Stimulated activated naive CD8-positive, alpha-beta T cell treated with anti-CD3 and anti-CD28 coated beads, Interleukin-15, amount 100 ng/mL, for 72 hours (primary cell): ENCODE results near the gene NSFL1C.
"Not testable (repeated sequence)": the region's sequence is repeated elsewhere in the genome, so short reads cannot be mapped to it uniquely, and the experiment has no call there.

Experiments
- ATAC-seq: fragments of 150-1000 bp; cut with Tn5 transposase; 2 replicates; pipeline ENCODE4 v1.10.0; 2021; ENCODE audit warnings: mild to moderate bottlenecking, moderate library complexity
- DNase-seq, 2 donors: peaks; one replicate each; pipeline ENCODE4 v3.0.0; 2021 to 2022
- H3K27ac Mint-ChIP-seq, 2 donors: one replicate each; pipeline ENCODE4 v1.8.0; 2022; ENCODE audit warnings: mild to moderate bottlenecking in 2 of 2, mixed read lengths in 2 of 2, moderate library complexity in 2 of 2
- H3K27me3 Mint-ChIP-seq: one replicate; pipeline ENCODE4 v1.8.0; 2022; ENCODE audit warnings: mixed read lengths
- H3K4me1 Mint-ChIP-seq: one replicate; pipeline ENCODE4 v1.8.0; 2022; ENCODE audit warnings: mild to moderate bottlenecking, mixed read lengths
- H3K4me3 Mint-ChIP-seq, 2 donors: one replicate each; pipeline ENCODE4 v1.8.0; 2022; ENCODE audit warnings: mild to moderate bottlenecking in 2 of 2, mixed read lengths in 2 of 2, moderate library complexity in 1 of 2
- H3K9me3 Mint-ChIP-seq, 2 donors: one replicate each; pipeline ENCODE4 v1.8.0; 2022; ENCODE audit warnings: mixed read lengths in 2 of 2

NSFL1C gene

DNA sequence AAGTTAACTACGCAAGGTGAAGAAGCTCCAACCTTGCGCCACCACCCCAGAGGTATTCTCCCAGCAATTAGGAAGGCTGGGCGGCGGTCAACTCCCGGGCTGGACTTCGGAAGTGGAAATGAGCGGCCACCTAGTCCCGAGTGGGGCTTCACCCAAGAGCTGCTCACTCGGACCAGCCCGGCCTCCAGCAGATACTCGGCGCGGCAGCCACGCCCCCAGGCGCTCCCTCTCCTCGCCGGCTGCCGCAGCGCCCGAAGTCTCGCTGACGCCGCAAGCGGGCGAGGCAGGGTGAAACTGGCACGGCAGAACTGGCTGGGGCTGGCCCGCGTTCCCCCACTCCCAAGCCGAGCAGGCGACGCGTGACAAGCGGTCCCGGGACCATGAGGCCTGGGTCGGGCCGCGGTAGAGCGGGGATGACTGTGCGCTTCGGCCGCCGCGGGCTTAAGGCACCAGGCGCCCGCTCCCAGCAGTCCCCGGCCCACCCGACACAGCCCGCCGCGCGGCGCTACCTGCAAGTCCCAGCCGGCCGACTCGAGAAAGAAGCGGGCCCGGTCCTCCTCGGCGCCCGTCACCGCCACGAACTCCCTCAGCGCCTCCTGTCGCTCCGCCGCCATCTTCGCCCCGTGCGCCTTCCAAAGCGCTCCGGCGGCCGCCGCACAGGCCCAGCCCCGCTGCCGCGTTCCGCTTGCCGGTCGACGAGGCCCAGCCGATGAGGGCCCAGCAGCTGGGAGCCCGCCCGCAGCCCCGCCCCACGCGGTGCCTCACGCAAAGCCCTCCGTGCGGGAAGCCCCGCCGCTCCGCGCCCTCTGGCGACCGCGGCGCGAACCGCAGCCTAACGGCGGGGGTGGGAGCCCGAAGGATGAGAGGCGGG, at the start of gene NSFL1C:
Gene NSFL1C, minus strand, starts transcription at position 639 of the 871 bp plus-strand sequence. Its CDS starts 25 bp downstream, at position 614.
- peak; percentile 99 for ATAC-seq

DNA sequence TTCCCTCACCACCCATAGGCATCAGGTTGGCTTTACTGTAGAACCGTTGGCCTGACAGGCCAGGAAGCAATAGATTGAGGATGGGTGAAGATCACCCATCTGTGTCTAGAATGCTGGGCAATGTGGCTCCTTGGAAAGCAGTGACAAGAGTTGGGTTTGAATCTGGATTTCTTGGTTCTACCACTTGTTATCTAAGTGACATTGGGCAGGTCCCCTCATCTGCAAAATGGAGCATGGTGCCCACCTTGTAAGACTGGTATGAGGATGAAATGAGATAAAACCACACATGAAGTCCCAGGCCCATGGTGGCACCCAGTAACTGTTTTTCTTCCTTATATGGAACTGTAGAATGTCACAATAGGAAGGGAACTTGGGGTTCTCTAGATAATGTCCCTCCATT, 47.2 kb upstream of the NSFL1C start:
- DNase-seq (no peak), ATAC-seq (no peak)
- peaks cover 9% of the 10 kb centered on the region for H3K27me3 Mint-ChIP-seq
- no peak overlapping the region for H3K27ac Mint-ChIP-seq
- no peak overlapping the region for H3K4me3 Mint-ChIP-seq
- H3K9me3 Mint-ChIP-seq: peaks cover 10 to 14% of the 10 kb centered on the region in 2 donors
- no peaks in the 10 kb centered on the region for H3K4me1 Mint-ChIP-seq

More for the DNA sequence above, at the start of gene NSFL1C:
- DNase-seq: peak; percentile 97 to 99
- peaks cover 35% of the 10 kb centered on the region for H3K27me3 Mint-ChIP-seq
- no peaks in the 10 kb centered on the region for H3K9me3 Mint-ChIP-seq
- peaks cover 47% of the 10 kb centered on the region for H3K4me1 Mint-ChIP-seq
- H3K4me3 Mint-ChIP-seq: peak within 1 kb of the TSS; percentile 83 to 92
- H3K27ac Mint-ChIP-seq: peak within 1 kb of the TSS; percentile 79 to 89

DNA sequence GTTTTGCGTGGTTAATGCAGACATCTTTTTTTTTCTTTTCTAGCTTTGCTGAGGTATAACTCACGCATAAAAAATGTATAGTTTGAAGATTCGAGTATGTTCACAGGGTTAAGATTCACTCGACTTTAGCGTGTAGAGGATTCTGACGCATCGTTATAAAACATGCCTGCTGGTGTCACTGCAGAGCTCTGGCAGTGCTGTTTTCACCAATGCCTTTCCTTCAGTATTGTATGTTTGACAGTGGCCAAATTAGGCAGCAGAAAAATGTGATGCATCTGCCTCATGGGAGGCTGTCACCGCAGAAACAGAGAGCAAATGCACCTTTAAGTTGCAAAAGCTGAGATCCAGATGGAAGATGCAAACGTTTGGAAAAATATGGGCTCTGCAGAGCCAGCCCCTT, 42.6 kb upstream of the NSFL1C start:
- Mint-ChIP-seq H3K4me1 (no peaks in the 10 kb centered on the region), H3K4me3 (no peak overlapping the region), H3K9me3 (peaks cover 10 to 14% of the 10 kb centered on the region in 2 donors), H3K27ac (no peak overlapping the region), H3K27me3 (peaks cover 9% of the 10 kb centered on the region)
- DNase-seq: peak; percentile 21 to 24
- peak; percentile 80 for ATAC-seq

DNA sequence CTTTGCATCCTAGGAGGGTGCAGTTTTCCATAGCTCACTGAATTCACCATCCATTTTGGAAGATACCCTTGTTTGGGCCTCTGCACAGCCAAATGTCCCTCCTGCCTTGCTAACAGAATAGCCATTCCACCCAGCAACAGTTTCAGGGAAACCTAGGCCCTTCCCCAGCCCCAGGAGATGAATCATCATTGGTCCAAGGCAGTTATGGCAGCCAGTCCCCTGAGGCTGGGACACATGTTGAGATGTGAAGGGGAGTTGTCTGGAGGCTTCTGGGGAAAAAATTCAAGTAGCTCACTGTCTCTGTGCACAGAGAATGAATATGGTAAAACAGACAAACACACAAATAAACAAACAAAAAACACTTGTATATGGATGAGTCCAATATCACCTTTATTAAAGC, 41.9 kb upstream of the NSFL1C start:
- Mint-ChIP-seq H3K9me3 (peaks cover 10 to 14% of the 10 kb centered on the region in 2 donors), H3K4me1 (peaks cover 2% of the 10 kb centered on the region), H3K27ac (no peak overlapping the region), H3K4me3 (no peak overlapping the region), H3K27me3 (peaks cover 9% of the 10 kb centered on the region)
- DNase-seq (no peak), ATAC-seq (no peak)

DNA sequence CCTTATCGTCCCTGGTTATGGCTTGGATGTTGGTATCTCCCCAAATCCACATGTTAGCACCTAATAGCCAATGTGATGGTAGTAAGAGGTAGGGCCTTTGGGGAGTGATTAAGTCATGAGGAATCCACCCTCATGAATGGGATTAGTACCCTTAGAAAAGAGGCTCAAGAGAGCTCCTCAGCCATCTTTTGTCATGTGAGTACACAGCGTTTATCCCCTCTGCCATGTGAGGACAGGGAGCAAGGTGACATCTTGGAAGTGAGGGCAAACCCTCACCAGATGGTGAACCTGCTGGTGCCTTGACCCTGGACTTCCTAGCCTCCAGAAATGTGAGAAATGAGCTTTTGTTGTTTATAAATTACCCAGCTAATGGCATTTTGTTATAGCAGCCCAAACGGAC, 40.6 kb upstream of the NSFL1C start:
- Mint-ChIP-seq H3K4me3 (no peak overlapping the region), H3K27me3 (peaks cover 18% of the 10 kb centered on the region), H3K27ac (no peak overlapping the region), H3K9me3 (peaks cover 3 to 8% of the 10 kb centered on the region in 2 donors), H3K4me1 (peaks cover 6% of the 10 kb centered on the region)
- DNase-seq (no peak), ATAC-seq (no peak)

DNA sequence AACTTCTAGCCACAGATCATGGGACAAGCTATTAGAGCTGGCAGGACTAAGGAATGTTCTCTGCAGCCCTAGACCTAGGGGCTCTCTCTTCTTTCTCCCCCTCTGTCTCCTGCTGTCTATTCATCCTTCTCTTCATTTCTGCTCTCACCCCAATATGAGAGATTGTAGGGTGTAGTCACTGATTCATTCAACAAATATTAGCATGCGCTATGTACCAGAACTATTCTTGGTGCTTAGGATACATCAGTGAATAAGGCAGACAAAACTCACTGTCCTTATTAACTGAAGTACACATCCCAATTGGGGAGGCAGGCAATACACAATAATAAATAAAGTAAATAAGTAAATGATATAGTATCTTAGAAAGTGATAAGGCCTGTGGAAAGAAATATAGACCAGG, 39.2 kb upstream of the NSFL1C start:
- peak overlapping the region in 1 of 2 donors; percentile 22 for H3K27ac Mint-ChIP-seq
- ATAC-seq (no peak), DNase-seq (no peak)
- no peaks in the 10 kb centered on the region for H3K9me3 Mint-ChIP-seq
- peaks cover 6% of the 10 kb centered on the region for H3K4me1 Mint-ChIP-seq
- H3K27me3 Mint-ChIP-seq: peaks cover 10% of the 10 kb centered on the region
- no peak overlapping the region for H3K4me3 Mint-ChIP-seq

DNA sequence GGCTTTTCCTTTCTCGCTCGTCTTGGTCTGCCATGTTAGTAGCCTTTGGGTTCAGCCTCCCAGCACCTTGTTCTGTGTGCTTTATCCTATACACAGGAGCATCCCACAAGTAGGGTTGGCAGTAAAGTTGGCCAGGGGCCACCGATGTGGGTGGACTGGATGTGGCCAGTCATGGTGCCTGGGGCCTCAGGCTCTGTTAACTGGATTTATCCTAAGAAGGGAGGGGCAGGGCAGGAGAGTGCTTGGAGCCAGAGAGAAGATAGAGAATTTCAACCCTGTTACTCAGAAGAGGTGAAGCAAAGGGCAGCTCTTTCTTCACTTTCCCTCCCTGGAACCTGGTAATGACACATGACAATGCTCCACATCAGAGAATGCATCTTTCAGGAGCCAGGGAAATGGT, 38.7 kb upstream of the NSFL1C start:
- DNase-seq (no peak), ATAC-seq (no peak)
- no peaks in the 10 kb centered on the region for H3K9me3 Mint-ChIP-seq
- peaks cover 9% of the 10 kb centered on the region for H3K27me3 Mint-ChIP-seq
- no peak overlapping the region for H3K27ac Mint-ChIP-seq
- no peak overlapping the region for H3K4me3 Mint-ChIP-seq
- H3K4me1 Mint-ChIP-seq: peaks cover 6% of the 10 kb centered on the region

DNA sequence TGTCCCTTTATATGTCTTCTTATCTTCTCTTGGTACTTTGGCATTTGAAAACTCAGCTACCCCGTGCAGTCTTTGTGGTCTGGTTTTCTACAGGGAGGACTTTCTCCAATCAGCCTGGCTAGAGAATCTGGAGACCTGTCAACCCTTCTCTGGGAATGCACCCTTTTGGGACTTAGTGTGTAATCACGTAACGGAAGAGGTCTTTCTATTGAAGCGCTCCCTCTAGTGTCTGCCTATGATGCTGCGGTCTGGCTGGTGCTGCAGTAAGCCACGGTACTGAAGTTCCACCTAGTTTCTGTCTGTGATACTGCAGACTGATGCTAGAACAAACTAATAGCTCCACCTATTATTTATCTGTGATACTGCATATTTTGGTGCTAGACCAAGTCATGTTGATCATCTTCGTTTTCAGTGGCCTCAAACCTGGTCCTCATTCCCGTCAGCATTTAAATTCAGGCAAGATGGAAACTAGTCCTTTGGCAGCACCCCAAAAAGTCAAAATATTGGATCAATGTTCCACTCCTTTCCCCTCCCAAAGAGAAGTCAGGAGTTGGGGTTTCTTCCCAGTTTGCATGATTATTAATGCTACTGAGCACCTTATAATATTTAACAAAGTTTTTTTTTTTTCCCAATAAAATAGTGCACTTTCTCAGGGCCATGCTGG, 37.0 kb upstream of the NSFL1C start:
- peaks cover 6% of the 10 kb centered on the region for H3K4me1 Mint-ChIP-seq
- peak; percentile 64 to 80 for DNase-seq
- H3K27ac Mint-ChIP-seq: no peak overlapping the region
- no peaks in the 10 kb centered on the region for H3K9me3 Mint-ChIP-seq
- ATAC-seq: peak; percentile 100
- H3K4me3 Mint-ChIP-seq: no peak overlapping the region
- H3K27me3 Mint-ChIP-seq: peaks cover 25% of the 10 kb centered on the region

DNA sequence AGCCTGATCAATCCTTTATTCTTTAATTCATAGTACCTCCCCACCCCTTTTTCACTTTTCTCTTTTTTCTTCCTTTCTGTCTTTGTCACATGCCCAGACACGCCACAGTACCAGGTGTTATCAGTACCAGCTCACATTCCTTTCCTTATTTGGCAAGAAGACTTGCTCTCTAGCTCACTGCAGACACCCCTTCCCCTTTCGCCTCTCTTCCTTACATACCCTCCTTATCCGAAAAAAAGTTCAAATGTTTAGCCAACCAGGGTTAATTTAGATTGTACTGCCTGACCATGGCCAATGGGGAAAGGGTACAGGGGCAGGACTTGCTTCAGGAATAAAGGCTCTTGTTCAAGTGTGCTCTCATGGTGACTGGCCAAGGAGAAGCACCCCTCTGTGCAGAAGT, 33.8 kb upstream of the NSFL1C start:
- peak overlapping the region in 1 of 2 donors; percentile 28 for H3K27ac Mint-ChIP-seq
- no peak overlapping the region for H3K4me3 Mint-ChIP-seq
- DNase-seq: no peak
- H3K4me1 Mint-ChIP-seq: peaks cover 6% of the 10 kb centered on the region
- no peak for ATAC-seq
- peaks cover 56% of the 10 kb centered on the region for H3K27me3 Mint-ChIP-seq
- H3K9me3 Mint-ChIP-seq: no peaks in the 10 kb centered on the region

DNA sequence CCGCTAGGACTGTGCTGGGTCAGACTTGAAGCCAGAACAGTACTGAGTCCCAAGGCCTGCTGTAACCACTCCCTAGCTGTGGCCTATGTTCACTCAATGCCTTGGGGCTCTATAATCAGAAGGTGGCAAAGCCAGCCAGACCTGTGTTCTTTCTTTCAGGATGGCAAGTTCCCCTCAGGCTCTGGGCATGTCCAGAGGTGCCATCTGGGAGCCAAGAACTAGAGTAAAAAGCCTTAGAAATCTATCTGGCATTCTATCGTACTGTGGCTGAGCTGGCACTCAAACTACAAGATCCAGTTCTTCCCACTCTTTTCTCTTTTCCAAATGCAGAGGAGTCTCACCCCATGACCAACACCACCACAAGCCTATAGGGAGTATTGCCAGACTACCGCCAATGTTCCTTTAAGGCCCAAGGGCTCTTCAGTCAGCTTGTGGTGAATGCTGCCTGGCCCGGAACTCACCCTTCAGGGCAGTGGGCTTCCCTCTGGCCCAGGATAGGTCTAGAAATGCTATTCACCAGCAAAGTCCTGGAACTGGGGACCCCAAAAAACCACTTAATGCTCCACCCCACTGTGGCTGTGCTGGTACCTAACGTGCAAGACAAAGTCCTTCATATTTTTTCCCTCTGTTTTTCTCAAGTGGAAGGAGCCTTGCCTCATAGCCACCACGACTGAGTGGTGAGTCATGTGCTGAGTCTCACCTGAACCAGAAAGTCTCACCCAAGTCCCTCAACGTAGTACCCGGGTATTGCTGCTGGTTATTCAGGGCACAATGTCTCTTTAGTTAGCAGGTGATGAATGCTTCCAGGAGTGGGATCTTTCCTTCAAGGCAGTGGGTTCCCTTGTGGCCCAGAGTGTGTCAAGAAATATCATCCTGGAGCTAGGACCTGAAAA, 33.1 kb upstream of the NSFL1C start:
- DNase-seq (no peak), ATAC-seq (no peak)
- H3K4me1 Mint-ChIP-seq: peaks cover 6% of the 10 kb centered on the region
- no peak overlapping the region for H3K27ac Mint-ChIP-seq
- H3K4me3 Mint-ChIP-seq: no peak overlapping the region
- H3K27me3 Mint-ChIP-seq: peaks cover 63% of the 10 kb centered on the region
- H3K9me3 Mint-ChIP-seq: no peaks in the 10 kb centered on the region

DNA sequence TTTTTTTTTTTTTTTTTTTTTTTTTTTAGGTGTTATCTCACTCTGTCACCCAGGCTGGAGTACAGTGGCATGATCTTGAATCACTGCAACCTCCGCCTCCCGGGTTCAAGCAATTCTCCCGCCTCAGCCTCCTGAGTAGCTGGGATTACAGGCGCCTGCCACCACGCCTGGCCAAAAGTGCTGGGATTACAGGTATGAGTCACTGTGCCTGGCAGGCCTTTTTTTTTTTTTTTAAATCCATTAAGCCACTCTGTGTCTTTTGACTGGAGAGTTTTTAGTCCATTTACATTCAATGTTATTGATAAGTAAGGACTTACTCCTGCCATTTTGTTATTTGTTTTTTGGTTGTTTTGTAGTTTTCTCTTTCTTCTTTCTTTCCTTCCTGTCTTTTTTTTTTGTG, 30.7 kb upstream of the NSFL1C start:
- not testable (repeated sequence) for DNase-seq, H3K4me3 Mint-ChIP-seq, ATAC-seq, H3K9me3 Mint-ChIP-seq, H3K27ac Mint-ChIP-seq
- Mint-ChIP-seq H3K4me1 (peaks cover 12% of the 10 kb centered on the region), H3K27me3 (peaks cover 75% of the 10 kb centered on the region)

DNA sequence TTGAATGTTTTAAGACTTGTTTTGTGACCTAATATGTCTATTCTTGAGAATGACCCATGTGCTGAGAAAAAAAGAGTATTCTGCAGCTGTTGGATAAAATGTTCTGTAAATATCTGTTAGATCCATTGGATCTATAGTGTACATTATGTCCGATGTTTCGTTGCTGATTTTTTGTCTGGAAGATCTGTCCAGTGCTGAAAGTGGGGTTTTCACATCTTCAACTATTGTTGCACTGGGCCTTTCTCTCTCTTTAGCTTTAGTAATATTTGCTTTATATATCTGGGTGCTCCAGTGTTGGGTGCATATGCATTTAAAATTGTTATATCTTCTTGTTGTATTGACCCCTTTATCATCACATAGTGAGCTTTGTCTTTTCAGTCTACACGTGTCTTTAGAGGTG, 30.3 kb upstream of the NSFL1C start:
- H3K27ac Mint-ChIP-seq: no peak overlapping the region
- ATAC-seq (no peak), DNase-seq (no peak)
- H3K9me3 Mint-ChIP-seq: no peaks in the 10 kb centered on the region
- peaks cover 12% of the 10 kb centered on the region for H3K4me1 Mint-ChIP-seq
- H3K27me3 Mint-ChIP-seq: peaks cover 75% of the 10 kb centered on the region
- H3K4me3 Mint-ChIP-seq: no peak overlapping the region

DNA sequence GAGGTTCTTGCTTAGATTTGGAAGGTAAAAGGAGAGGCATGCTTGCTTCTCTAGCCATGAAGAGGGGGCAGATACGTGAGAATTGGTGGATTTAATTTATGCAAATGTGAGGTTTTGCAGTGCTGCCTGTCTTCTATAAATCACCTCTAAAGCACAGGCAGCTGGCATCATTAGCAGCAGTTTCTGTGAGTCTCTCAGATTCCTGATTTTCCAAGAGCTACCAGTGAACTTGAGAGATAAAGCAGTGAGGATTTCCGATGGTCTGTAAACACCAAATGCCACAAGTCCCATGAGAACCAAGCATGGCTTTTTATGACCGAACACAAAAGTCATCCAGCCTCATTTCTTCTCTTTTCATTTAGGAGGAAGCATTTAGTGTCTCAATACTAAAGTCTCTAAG, 27.8 kb upstream of the NSFL1C start:
- ATAC-seq: no peak
- Mint-ChIP-seq H3K4me1 (peaks cover 23% of the 10 kb centered on the region), H3K4me3 (no peak overlapping the region), H3K9me3 (no peaks in the 10 kb centered on the region), H3K27me3 (peaks cover 85% of the 10 kb centered on the region), H3K27ac (no peak overlapping the region)
- DNase-seq: no peak

DNA sequence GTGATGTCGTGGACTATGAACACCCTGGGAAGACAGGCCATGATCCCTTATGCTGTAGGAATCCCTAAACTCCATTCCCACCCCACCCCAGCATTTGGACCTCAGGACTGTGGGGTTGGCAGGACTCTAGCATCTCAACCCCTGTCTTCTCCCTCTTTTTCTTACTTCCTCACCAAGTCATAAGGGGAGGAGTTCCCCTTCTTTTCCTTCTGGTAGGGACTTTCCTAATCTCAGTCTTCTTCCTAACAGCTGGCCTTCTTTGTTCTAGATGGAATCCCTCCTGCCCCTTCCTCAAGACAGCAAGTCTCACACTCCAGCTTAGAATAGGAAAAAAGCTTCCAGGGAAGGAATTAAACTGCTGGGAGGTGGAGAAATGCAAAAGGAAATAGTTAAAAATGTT, 26.9 kb upstream of the NSFL1C start:
- DNase-seq (no peak), ATAC-seq (no peak)
- Mint-ChIP-seq H3K4me1 (peaks cover 23% of the 10 kb centered on the region), H3K9me3 (no peaks in the 10 kb centered on the region), H3K4me3 (no peak overlapping the region), H3K27me3 (peaks cover 77% of the 10 kb centered on the region), H3K27ac (no peak overlapping the region)

DNA sequence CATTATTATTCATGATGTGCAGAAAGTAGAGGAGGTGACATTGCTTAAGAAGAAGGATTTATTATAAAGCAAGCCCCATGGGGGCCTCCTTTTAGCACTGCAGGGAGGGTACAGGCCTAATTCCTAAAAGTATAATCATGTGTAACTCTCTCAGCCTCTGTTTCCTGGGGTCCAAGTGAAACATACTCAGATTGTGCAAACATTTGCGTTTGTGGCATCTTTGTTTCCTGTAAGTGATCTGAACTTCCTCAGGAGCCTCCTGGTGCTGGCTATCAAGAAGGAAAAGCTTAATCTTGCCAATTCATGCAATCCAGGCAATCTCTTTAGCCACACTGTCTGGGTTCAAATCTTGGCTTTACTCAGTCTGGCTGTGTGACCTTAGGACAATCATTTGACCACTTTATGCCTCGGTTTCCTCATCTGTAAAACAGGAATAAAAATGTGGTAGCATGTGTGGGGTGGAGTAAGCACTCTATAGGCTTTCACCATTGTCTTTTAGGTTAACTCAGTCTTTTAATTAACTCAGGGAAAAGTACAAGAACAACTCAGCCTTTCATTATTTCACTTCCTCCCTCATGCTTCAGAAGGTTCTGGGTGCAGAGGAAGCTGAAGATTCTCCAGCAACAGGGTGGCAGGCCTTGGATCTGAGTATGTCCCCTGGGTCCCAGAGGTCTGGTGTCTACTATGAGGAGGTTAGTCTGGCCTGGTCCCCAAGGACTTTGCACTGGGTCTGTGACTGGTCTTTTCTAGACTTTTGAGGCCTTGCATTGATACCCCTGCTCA, 25.4 kb upstream of the NSFL1C start:
- peaks cover 70% of the 10 kb centered on the region for H3K27me3 Mint-ChIP-seq
- H3K4me1 Mint-ChIP-seq: peaks cover 23% of the 10 kb centered on the region
- ATAC-seq (no peak), DNase-seq (no peak)
- no peaks in the 10 kb centered on the region for H3K9me3 Mint-ChIP-seq
- H3K27ac Mint-ChIP-seq: no peak overlapping the region
- no peak overlapping the region for H3K4me3 Mint-ChIP-seq
